Activated T-helper 17 cell treated with anti-CD3 and anti-CD28 coated beads, Interleukin-2, amount 50 U/mL, for 72 hours (primary cell): ENCODE measurements around the gene WDSUB1. TPM values are rescaled to one million over a fixed set of nuclear protein-coding genes. Genes with fewer than 3 reads are reported as not detected.

Experiments
- ATAC-seq: fragments of 150-1000 bp; cut with Tn5 transposase; replicated peaks from 2 replicates; pipeline ENCODE4 v1.10.0; 2021; ENCODE audit warnings: mild to moderate bottlenecking, moderate library complexity
- H3K27ac Mint-ChIP-seq: one replicate; pipeline ENCODE4 v1.8.0; 2022; ENCODE audit warnings: mixed read lengths
- H3K27me3 Mint-ChIP-seq: one replicate; pipeline ENCODE4 v1.8.0; 2022; ENCODE audit warnings: mixed read lengths
- H3K36me3 Mint-ChIP-seq: one replicate; pipeline ENCODE4 v1.8.0; 2022; ENCODE audit warnings: low read depth, mild to moderate bottlenecking, mixed read lengths
- H3K4me1 Mint-ChIP-seq: one replicate; pipeline ENCODE4 v1.8.0; 2022; ENCODE audit warnings: mixed read lengths
- H3K4me3 Mint-ChIP-seq: one replicate; pipeline ENCODE4 v1.8.0; 2022; ENCODE audit warnings: mild to moderate bottlenecking, mixed read lengths
- H3K9me3 Mint-ChIP-seq: one replicate; pipeline ENCODE4 v1.8.0; 2022; ENCODE audit warnings: mixed read lengths
- total RNA-seq, 2 donors: library from RNA; stranded (reverse); gene quantifications; one replicate each; pipeline ENCODE4 v1.2.3, GENCODE V29; 2022

The WDSUB1 gene
- total RNA-seq, 2 donors from 2014 or later, result 7.6 to 7.8 TPM

DNA sequence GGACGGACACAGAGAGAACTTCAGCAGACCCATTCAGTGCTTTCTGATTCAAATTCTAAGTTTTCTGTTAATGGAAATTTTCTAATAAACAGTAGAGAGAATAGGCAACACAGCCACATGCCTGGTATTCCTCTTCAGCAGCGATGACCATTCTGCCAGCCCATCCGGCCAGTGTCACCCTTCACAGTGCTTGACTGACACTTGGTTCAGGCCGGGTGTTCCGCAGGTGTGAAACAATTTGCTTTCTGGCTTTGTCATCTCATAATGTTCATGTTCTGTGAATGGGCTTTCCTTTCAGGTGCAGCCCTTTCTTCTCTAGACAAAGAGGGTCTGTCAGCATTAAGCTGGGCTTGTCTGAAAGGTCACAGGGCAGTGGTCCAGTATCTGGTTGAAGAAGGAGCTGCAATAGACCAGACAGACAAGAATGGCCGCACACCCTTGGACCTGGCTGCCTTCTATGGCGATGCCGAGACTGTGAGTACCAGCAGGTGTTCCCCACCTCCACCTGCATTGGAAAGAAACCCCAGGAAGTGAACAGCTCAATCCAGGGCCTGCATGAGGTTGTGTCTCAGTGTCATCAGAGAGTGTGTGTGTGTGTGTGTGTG, 67.0 kb downstream of the WDSUB1 start:
- no peak overlapping the region for H3K4me3 Mint-ChIP-seq
- no peaks in the 10 kb centered on the region for H3K9me3 Mint-ChIP-seq
- ATAC-seq, result no peak
- no peaks in the 10 kb centered on the region for H3K36me3 Mint-ChIP-seq
- H3K27ac Mint-ChIP-seq, result no peak overlapping the region
- no peaks in the 10 kb centered on the region for H3K27me3 Mint-ChIP-seq
- H3K4me1 Mint-ChIP-seq, result peaks cover 5% of the 10 kb centered on the region

DNA sequence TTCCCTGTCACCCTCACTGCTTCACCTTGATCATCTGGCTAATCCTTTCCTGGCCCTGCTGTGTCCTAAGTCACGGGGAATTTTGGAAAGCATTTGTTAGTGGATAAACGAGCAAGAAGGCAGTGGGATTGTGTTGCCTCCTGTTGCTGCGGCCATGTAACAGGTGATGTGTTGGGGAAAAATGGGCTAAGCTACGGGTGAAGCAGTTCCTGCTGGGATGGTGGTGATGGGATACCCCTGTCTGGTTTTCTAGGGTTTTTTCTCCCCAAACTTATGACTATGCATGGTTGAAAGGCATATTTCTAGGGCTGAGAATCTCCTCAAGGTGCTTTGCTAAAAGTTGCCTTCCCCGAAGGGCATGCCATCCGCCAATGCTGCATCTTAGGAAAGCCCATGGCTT, 68.1 kb downstream of the WDSUB1 start:
- H3K27ac Mint-ChIP-seq, result no peak overlapping the region
- no peak for ATAC-seq
- H3K4me3 Mint-ChIP-seq, result no peak overlapping the region
- H3K4me1 Mint-ChIP-seq, result peaks cover 2% of the 10 kb centered on the region
- H3K9me3 Mint-ChIP-seq, result no peaks in the 10 kb centered on the region
- no peaks in the 10 kb centered on the region for H3K36me3 Mint-ChIP-seq
- H3K27me3 Mint-ChIP-seq, result no peaks in the 10 kb centered on the region

DNA sequence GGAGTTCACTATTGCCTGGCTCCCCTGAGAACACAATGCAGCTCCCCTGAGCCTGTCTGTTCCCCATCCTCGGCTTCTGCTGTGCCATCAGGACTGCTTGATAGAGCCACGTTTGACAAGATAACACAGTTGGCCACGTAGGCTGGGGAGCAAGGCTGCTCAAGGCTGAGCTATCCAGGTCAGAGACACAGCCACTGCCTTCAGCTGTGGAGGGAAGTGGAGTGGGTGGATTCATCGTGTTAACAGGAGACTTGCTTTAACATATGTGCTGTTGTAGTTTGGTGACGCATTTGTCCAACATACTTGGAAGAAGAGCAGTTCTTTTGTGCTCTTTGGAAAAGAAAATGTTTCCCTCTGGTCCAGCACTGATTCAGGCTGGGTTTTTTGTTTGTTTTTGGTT, 68.8 kb downstream of the WDSUB1 start:
- no peak overlapping the region for H3K4me3 Mint-ChIP-seq
- no peak for ATAC-seq
- no peaks in the 10 kb centered on the region for H3K36me3 Mint-ChIP-seq

DNA sequence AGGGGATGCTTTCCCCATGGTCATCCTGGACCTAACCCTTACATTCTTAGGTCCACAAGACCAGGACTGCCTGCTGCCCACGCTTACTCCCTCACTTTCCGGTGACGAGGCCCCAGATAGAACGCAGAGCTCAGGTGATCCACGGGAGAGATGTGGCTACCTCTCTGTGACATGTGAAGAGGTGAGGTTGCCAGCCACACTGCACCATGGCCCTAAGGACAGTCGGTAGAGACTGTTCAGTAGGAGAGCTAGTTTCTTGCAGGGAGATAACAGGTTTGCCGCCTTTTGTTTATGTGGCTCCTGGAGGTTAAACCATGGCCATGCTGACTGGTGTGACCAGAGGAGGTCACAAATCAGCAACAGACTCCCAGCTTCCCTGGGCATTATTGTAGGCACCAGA, 71.4 kb downstream of the WDSUB1 start:
- Mint-ChIP-seq H3K36me3 (no peaks in the 10 kb centered on the region), H3K27ac (no peak overlapping the region), H3K4me3 (no peak overlapping the region), H3K4me1 (peaks cover 3% of the 10 kb centered on the region), H3K27me3 (no peaks in the 10 kb centered on the region), H3K9me3 (no peaks in the 10 kb centered on the region)
- no peak for ATAC-seq

More for the DNA sequence above, 68.8 kb downstream of the WDSUB1 start:
- no peaks in the 10 kb centered on the region for H3K27me3 Mint-ChIP-seq
- H3K9me3 Mint-ChIP-seq, result no peaks in the 10 kb centered on the region
- H3K27ac Mint-ChIP-seq, result no peak overlapping the region
- H3K4me1 Mint-ChIP-seq, result no peaks in the 10 kb centered on the region

DNA sequence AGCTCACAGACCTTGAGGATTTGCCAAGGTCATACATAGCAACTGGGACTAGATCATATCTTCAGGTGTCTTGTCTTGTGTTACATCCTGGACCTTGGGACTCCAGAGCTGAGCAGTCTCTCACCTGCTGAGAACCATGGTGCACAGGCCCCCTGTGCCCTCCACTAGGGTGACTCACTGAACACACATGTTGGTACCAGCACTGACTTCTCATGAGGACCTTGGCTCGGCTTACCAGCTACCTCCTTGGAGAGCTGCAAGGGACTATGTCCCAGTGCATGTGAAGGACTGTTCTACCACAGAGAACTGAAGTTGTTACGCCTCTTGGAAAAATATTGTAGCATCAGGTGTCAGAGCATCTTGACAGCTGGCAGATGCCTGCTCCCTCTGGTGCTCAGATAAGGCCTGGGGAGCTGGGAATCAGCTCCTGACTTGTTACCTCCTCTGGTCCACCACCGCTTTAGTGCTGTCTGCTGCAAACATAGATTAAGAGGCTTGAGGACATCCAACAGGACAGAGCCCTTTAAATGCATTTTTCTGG, 72.1 kb downstream of the WDSUB1 start:
- H3K9me3 Mint-ChIP-seq, result no peaks in the 10 kb centered on the region
- H3K27me3 Mint-ChIP-seq, result no peaks in the 10 kb centered on the region
- no peak overlapping the region for H3K4me3 Mint-ChIP-seq
- peaks cover 10% of the 10 kb centered on the region for H3K4me1 Mint-ChIP-seq
- H3K36me3 Mint-ChIP-seq, result no peaks in the 10 kb centered on the region
- H3K27ac Mint-ChIP-seq, result no peak overlapping the region
- ATAC-seq, result no peak

DNA sequence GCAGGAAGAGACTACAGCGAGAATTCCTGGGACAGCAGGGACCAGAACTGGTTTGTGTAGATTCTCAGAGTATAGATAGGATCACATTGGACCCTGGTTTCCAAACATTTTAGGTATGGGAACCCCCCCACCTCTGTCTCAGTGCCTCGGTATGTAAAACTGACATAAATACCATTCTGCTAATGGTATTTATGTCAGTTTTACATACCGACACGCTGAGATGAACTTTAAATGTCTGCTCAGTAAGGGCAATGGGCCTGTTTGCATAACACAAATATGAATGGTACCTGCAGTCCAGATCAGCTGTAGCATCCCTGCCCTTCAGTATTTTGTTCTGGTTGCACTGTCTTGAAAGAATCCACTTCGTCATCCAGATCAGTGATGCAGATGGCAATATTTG, 73.2 kb downstream of the WDSUB1 start:
- Mint-ChIP-seq H3K4me3 (no peak overlapping the region), H3K36me3 (no peaks in the 10 kb centered on the region), H3K27ac (no peak overlapping the region), H3K27me3 (no peaks in the 10 kb centered on the region), H3K4me1 (peaks cover 12% of the 10 kb centered on the region), H3K9me3 (no peaks in the 10 kb centered on the region)
- no peak for ATAC-seq

DNA sequence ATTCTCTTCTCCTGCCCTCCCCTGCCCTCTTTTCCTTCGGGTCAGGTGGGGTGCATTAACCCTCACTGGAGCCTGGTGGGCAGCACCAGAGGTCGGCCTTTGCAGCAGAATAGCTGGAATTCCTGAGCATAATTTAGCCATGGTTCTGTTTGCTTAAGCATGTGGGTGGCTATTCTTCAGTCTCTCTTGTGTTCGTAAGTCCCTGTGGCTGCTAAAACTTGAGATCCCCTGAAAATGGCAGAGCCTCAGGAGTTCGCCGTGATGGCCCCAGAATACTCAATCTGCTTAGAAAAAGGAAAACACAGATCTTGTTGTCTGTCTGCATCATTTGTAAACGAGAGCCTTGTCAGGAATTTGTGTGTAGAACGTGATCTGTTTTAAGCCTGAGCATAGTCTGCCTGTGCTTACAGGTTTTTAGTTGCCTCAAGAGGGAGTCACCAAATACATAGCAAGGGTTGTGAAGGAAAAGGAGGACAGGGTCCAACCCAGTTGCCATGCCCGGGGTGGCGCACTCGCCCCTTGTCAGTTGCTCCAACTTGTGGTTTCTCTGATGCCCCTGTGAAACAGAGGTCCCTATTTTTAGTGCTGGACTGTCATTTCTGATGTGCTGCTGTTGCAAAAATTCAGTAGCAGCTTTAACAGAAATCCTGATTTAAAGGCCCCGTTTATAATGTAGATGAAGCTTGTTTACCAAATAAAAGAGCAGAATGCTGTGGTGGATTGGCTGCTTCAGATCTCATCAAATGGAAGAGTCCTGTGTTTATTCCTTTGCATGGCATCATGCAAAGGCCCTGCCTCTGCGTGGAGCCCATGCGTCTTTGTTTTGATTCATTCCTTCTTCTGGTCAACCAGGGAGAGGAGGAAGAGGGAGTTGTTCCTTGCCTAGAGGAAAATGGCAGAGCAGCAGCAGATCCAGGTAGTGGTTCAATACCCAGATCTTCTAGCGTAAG, 74.8 kb downstream of the WDSUB1 start:
- no peak overlapping the region for H3K27ac Mint-ChIP-seq
- no peaks in the 10 kb centered on the region for H3K27me3 Mint-ChIP-seq
- no peaks in the 10 kb centered on the region for H3K36me3 Mint-ChIP-seq
- H3K9me3 Mint-ChIP-seq, result no peaks in the 10 kb centered on the region
- H3K4me3 Mint-ChIP-seq, result no peak overlapping the region
- ATAC-seq, result no peak
- H3K4me1 Mint-ChIP-seq, result peaks cover 12% of the 10 kb centered on the region

DNA sequence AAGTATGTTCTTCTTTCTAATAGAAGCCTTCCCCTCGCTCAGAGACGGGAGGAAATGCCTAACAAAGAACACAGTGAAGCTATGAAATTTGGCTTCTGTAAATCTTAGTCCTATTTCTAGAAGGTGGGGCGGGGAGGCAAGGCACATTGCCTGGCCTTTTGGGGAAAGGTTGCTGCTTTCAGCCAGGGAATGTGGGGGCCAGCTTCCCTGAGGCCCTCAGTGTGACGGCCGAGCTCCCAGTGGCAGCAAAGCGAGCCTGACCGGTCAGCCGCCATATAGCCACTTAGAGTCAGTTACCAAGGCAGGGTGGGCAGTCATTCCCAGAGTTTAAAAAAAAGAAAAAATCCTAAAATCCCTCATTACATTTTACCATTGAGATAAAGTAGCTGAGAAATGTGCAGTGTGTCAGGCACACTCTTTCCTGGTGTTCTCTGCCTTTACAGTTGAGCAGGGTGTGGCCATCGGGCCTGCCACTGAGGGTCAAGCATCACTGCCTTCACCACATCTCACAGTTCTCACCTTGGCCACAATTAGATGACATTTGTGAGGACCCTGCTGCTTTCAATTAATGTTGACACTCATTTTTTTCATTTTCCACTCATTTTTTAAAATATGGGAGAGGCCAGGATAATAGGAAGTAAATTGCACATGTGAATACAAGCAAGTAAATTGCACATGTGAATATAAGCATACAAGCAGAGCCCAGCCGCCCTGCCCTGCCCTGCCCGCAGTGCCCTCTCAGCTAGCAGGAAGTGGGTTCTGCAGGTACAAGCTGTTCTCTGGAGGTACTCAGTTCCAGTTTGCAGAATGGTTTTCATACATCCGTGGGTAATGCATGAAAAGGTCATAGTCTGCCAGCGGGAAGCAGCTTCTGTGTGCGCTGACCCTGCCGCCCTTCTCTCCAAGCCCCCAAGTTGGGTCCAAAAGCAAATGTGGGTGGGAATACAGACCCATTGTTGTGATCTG, 76.9 kb downstream of the WDSUB1 start:
- H3K4me1 Mint-ChIP-seq, result peaks cover 12% of the 10 kb centered on the region
- no peaks in the 10 kb centered on the region for H3K9me3 Mint-ChIP-seq

DNA sequence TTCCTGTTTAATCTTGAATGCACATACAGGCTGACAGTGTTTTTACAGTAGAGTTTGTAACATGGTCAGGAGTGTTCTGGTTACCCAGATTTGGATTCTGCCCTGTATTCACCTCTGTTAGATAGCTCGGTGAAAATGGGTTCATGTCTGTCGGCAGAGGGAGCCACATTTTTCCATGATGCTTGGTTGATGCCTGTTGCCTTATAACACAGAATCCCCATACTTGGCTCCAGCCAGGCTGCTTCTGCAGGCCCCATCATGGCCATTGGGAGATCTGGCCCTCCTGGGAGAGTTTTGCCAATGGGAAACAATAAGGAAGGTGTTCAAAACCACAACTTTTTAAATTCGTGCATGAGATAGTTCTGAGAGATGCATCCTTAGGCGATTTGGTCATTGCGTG, 78.1 kb downstream of the WDSUB1 start:
- peaks cover 12% of the 10 kb centered on the region for H3K4me1 Mint-ChIP-seq

More for the DNA sequence above, 76.9 kb downstream of the WDSUB1 start:
- ATAC-seq, result peak; percentile 70
- Mint-ChIP-seq H3K27ac (peak overlapping the region; percentile 79), H3K4me3 (peak overlapping the region; percentile 67), H3K27me3 (no peaks in the 10 kb centered on the region), H3K36me3 (no peaks in the 10 kb centered on the region)

DNA sequence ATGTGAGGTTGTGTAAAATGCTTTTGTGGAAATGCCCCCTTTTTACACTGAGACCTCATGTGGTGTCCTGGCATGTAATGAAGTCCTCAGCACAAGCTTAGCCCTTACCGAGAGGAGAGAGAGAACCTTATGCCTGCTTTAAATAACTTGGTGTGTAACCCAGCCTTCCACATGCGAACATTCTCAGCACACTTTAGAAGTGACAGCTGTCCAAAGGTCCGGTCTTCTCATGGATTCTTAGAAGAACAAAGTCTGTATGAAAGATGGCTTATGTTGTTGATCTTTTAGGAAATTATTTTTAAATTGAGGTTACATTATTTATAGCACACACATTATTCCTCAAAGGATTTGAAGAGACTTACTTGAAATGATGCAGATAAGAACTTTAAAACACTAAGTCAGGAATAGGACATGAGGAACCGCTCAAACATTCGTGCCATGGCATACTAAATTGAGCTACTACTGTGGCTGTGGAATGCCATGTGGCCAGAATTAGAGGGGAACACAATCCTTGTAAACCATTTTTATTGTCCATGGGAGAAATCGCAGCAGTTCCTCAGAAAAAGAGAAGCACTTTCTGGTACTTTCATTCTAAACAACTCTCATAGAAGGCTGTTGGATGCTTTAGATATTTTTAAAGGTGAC, 79.6 kb downstream of the WDSUB1 start:
- Mint-ChIP-seq H3K4me1 (peaks cover 12% of the 10 kb centered on the region), H3K9me3 (no peaks in the 10 kb centered on the region)
- ATAC-seq, result no peak

More for the DNA sequence above, 78.1 kb downstream of the WDSUB1 start:
- H3K27ac Mint-ChIP-seq, result no peak overlapping the region
- H3K4me3 Mint-ChIP-seq, result no peak overlapping the region
- no peaks in the 10 kb centered on the region for H3K36me3 Mint-ChIP-seq
- no peaks in the 10 kb centered on the region for H3K27me3 Mint-ChIP-seq
- H3K9me3 Mint-ChIP-seq, result no peaks in the 10 kb centered on the region
- no peak for ATAC-seq

DNA sequence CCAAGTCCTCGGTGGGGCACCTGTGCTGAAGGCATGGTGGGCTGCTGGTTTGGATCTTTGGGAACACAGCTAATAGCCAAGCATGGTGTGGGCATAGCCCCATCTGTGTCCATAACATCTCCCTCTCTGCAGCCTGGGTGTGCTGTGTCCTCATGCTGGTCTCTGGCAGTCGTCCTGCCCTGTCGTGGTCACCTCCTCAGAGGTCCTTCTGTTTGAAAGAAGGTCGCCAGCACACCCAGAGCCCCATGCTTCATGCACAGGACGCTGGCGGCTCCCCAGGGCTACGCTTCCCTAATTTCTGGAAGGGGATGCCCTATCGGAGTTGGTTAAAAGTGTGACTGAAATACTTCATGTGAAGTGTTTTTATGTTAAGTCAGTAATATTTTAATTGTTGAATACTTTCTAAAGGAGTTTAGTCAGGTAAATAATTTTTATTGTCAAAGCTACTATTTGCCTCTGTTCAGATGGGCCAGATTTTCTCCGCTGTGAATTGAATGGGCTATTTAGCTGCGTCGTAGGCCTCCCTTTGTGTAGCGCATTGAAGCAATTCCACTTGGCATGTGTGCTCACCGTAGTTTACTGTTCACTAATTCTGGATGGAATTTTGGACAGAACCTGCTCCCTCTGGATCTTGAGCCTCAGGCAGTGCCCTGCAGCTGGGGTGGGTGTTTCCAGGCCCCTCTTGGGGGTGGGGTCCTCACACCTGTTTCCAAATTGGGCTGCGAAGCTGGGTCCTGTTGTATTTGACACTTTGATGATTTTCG, 81.9 kb downstream of the WDSUB1 start:
- Mint-ChIP-seq H3K27me3 (no peaks in the 10 kb centered on the region), H3K4me1 (peaks cover 14% of the 10 kb centered on the region), H3K9me3 (no peaks in the 10 kb centered on the region), H3K27ac (no peak overlapping the region), H3K4me3 (no peak overlapping the region), H3K36me3 (no peaks in the 10 kb centered on the region)
- ATAC-seq, result no peak

More for the DNA sequence above, 79.6 kb downstream of the WDSUB1 start:
- Mint-ChIP-seq H3K27ac (no peak overlapping the region), H3K36me3 (no peaks in the 10 kb centered on the region), H3K4me3 (no peak overlapping the region), H3K27me3 (no peaks in the 10 kb centered on the region)

DNA sequence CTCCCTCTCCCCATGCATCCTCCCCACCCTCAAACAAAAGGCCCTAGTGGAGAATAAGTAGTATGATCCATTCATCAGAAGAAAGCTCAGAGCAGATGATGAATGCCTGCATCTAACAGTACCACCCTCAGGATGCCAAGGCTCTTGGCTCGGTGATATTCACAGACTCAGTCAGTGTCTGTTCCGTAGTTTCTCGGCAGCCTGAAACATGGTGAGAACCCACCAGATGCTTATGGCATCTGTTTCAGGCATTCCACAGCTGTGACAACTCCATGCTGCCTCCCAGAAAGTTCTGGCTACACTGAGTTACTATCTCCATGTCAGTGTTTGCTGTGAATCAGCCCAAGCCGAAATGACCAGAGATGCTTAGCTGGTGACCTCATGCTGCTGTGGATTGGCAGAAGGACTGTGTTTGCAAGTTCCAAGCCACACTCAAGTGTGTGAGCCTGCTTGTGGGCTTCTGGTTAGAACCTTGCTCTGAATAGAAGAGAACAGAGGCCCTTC, 83.9 kb downstream of the WDSUB1 start:
- no peak overlapping the region for H3K27ac Mint-ChIP-seq
- H3K36me3 Mint-ChIP-seq, result no peaks in the 10 kb centered on the region
- ATAC-seq, result no peak
- no peak overlapping the region for H3K4me3 Mint-ChIP-seq
- H3K4me1 Mint-ChIP-seq, result peaks cover 10% of the 10 kb centered on the region
- H3K27me3 Mint-ChIP-seq, result no peaks in the 10 kb centered on the region
- H3K9me3 Mint-ChIP-seq, result no peaks in the 10 kb centered on the region
